Mesothelial cell of epicardium (in vitro differentiated cells): ENCODE measurements around the gene DIAPH3. TPM values are rescaled to one million over a fixed set of nuclear protein-coding genes. Genes with fewer than 3 reads are reported as not detected.

Experiments used
- DNase-seq, 2 experiments: peaks; one replicate each; pipeline ENCODE4 v3.0.0; 2021; ENCODE audit warnings: low spot score in 2 of 2; ENCODE audit not compliant: unreplicated experiment in 2 of 2
- H3K27ac Mint-ChIP-seq: 2 replicates; pipeline ENCODE4 v1.8.0; 2021; ENCODE audit warnings: mixed read lengths
- H3K27me3 Mint-ChIP-seq: 2 replicates; pipeline ENCODE4 v1.8.0; 2021; ENCODE audit warnings: low read depth, mixed read lengths
- H3K36me3 Mint-ChIP-seq: 2 replicates; pipeline ENCODE4 v1.8.0; 2021; ENCODE audit warnings: mixed read lengths
- H3K4me1 Mint-ChIP-seq: 2 replicates; pipeline ENCODE4 v1.8.0; 2021; ENCODE audit warnings: mixed read lengths
- H3K4me3 Mint-ChIP-seq: 2 replicates; pipeline ENCODE4 v1.8.0; 2021; ENCODE audit warnings: mild to moderate bottlenecking, moderate library complexity, mixed read lengths
- H3K9me3 Mint-ChIP-seq: 2 replicates; pipeline ENCODE4 v1.8.0; 2021; ENCODE audit warnings: mixed read lengths
- CTCF ChIP-seq: fragments of 200-600 bp; sonication (generic); IDR thresholded peaks from one replicate; pipeline ENCODE4 v1.5.0; 2021; ENCODE audit warnings: antibody characterized with exemption; ENCODE audit not compliant: unreplicated experiment
- total RNA-seq: library from RNA; stranded (reverse); gene quantifications from 3 replicates; pipeline ENCODE4 v1.2.1, GENCODE V29; 2021

Gene DIAPH3
- total RNA-seq, 1 donor from 2014 or later = 16.8 TPM

- H3K36me3 Mint-ChIP-seq = peaks cover 28% of the 10 kb centered on the region
Observed at GRCh38 chr13:60120617-60121336, 43.0 kb downstream of the DIAPH3 start.

GRCh38 chr13:60118696-60119400 lies 44.9 kb downstream of the DIAPH3 start:
- peaks cover 37% of the 10 kb centered on the region for H3K36me3 Mint-ChIP-seq
- peaks cover 30% of the 10 kb centered on the region for H3K9me3 Mint-ChIP-seq
- H3K4me1 Mint-ChIP-seq = no peaks in the 10 kb centered on the region
- H3K27me3 Mint-ChIP-seq = no peaks in the 10 kb centered on the region
- TF ChIP-seq CTCF = no peak
- no peak overlapping the region for H3K27ac Mint-ChIP-seq
- no peak overlapping the region for H3K4me3 Mint-ChIP-seq
- DNase-seq = no peak

More at GRCh38 chr13:60120617-60121336, 43.0 kb downstream of the DIAPH3 start:
- DNase-seq = no peak
- Mint-ChIP-seq H3K9me3 (peaks cover 21% of the 10 kb centered on the region), H3K4me3 (no peak overlapping the region), H3K27me3 (no peaks in the 10 kb centered on the region), H3K4me1 (no peaks in the 10 kb centered on the region), H3K27ac (no peak overlapping the region)
- TF ChIP-seq CTCF = no peak

- DNase-seq = no peak
- no peak for TF ChIP-seq CTCF
- Mint-ChIP-seq H3K9me3 (peaks cover 30% of the 10 kb centered on the region), H3K4me3 (no peak overlapping the region), H3K27ac (no peak overlapping the region), H3K36me3 (peaks cover 48% of the 10 kb centered on the region), H3K27me3 (no peaks in the 10 kb centered on the region), H3K4me1 (no peaks in the 10 kb centered on the region)
Observed at GRCh38 chr13:60114499-60115028, 49.2 kb downstream of the DIAPH3 start.

- Mint-ChIP-seq H3K36me3 (peaks cover 47% of the 10 kb centered on the region), H3K27ac (no peak overlapping the region)
Observed at GRCh38 chr13:60112771-60113170, 51.0 kb downstream of the DIAPH3 start.

GRCh38 chr13:60111691-60112090 lies 52.0 kb downstream of the DIAPH3 start:
- H3K27ac Mint-ChIP-seq = no peak overlapping the region
- DNase-seq = no peak
- peaks cover 22% of the 10 kb centered on the region for H3K9me3 Mint-ChIP-seq
- no peak for TF ChIP-seq CTCF
- no peaks in the 10 kb centered on the region for H3K27me3 Mint-ChIP-seq
- peaks cover 13% of the 10 kb centered on the region for H3K4me1 Mint-ChIP-seq
- peaks cover 47% of the 10 kb centered on the region for H3K36me3 Mint-ChIP-seq
- no peak overlapping the region for H3K4me3 Mint-ChIP-seq

More at GRCh38 chr13:60112771-60113170, 51.0 kb downstream of the DIAPH3 start:
- H3K4me1 Mint-ChIP-seq = peaks cover 8% of the 10 kb centered on the region
- H3K9me3 Mint-ChIP-seq = peaks cover 22% of the 10 kb centered on the region
- H3K4me3 Mint-ChIP-seq = no peak overlapping the region
- H3K27me3 Mint-ChIP-seq = no peaks in the 10 kb centered on the region
- DNase-seq = no peak
- TF ChIP-seq CTCF = no peak
